Posterior vena cava (tissue), 2 donors: ENCODE data around the gene CHD1L. TPM values are rescaled to one million over a fixed set of nuclear protein-coding genes. Genes with fewer than 3 reads are reported as not detected.
"Not testable (repeated sequence)": the region's sequence is repeated elsewhere in the genome, so short reads cannot be mapped to it uniquely, and the experiment has no call there.

Experiments
- DNase-seq: peaks from one replicate; pipeline ENCODE4 v3.0.0-alpha.2; 2020; ENCODE audit warnings: low spot score
- intact Hi-C, 2 donors: fragments of 100-400 bp; cut with DNase I; formaldehyde crosslinking; loops; one replicate each; pipeline versions ENCODE4 v1.14.1 to v1.14.2; 2022 to 2023
- total RNA-seq, 2 donors: library from RNA; stranded (reverse); fragmentation: NEBNext Ultra II Directional; extraction: Animal tissue kit (Norgen Biotek cat#: 25700); gene quantifications; one replicate each; pipeline ENCODE4 v1.2.1, GENCODE V29; 2021
- donor health status: DM: yes; HTN: yes; CAD: no.
- donor health status: DM: yes; HTN: yes; CAD: no.

Gene CHD1L
- total RNA-seq, 2 donors from 2014 or later: 36.4 to 38.9 TPM

- intact Hi-C loops, DNase-seq: not testable (repeated sequence)
These were observed 84.6 kb downstream of the CHD1L start for GRCh38 chr1:147326933-147327687.

GRCh38 chr1:147334292-147334691 is 91.8 kb downstream of the CHD1L start:
- intact Hi-C loops: no loop called here
- no peak for DNase-seq

GRCh38 chr1:147336291-147336690 is 93.8 kb downstream of the CHD1L start:
- intact Hi-C loops: no loop called here
- DNase-seq: no peak

GRCh38 chr1:147337040-147337630 is 94.7 kb downstream of the CHD1L start:
- no peak for DNase-seq
- intact Hi-C loops: no loop called here

GRCh38 chr1:147338571-147338970 is 96.1 kb downstream of the CHD1L start:
- no peak for DNase-seq
- intact Hi-C loops: no loop called here

- no peak for DNase-seq
- intact Hi-C loops: no loop called here
These were observed 98.8 kb downstream of the CHD1L start for GRCh38 chr1:147341246-147341645.

Other genes with a start within 250 kb of the CHD1L start
- 10 to 100 TPM; 26.1 to 26.5 TPM for gene PRKAB2, start 70.2 kb upstream of the CHD1L start, total RNA-seq
- 1 to 10 TPM; 2.4 to 3.1 TPM for gene FMO5, start 17.3 kb upstream of the CHD1L start, total RNA-seq